Measurements from ENCODE around the gene FAM184B.

The FAM184B gene

DNA sequence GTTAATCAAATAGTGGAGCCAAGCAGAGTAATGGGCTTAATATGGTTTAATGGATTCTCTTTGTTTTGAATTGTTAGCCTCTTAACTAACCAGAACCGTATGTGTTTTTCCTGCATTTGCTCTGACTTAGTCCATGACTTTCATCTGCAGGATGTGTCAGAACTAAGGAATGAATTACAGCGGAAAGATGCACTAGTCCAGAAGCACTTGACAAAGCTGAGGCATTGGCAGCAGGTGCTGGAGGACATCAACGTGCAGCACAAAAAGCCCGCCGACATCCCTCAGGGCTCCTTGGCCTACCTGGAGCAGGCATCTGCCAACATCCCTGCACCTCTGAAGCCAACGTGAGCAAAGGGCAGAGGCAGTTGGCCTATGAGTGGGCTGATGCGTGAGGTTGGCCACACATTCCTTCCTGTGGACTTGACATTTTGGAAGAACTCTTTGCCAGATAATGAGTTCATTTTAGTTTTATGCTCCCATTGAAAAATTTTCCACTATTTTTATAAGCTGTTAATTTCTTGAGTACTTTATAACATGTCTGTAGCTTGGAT lies 157.9 kb downstream of the FAM184B start:
- DNase-seq: no peak

DNA sequence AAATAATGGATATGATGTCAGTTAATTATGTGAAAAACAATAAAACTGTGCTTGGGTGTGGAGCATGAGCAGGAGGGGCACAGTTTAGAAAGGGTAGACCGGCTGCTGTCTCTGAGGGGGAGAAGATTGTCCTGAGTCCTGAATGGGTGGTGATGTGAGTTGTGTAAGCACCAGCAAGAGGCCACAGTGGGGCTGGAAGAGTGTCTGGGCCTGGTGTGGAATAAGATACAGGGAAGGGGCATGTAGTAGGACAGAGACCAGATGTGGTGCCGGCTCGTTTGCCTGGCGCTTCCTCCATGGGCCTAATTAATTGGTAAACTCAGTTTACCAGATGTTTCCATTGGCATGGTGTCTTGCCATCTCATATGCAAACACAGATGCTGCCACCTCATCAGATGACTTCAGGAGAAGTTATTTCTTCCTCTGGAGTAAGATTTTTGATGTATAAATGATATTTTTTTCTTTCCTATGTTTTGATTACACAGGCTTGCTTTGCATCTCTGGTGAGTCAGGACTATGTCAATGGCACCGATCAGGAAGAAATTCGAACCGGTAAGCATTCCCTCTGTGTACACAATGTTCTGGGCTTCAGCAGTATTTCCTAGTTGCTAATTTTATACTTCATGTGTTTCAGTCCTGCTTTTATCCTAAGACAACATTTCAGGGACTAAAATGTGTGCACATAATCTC lies 161.9 kb downstream of the FAM184B start:
- DNase-seq: no peak

DNA sequence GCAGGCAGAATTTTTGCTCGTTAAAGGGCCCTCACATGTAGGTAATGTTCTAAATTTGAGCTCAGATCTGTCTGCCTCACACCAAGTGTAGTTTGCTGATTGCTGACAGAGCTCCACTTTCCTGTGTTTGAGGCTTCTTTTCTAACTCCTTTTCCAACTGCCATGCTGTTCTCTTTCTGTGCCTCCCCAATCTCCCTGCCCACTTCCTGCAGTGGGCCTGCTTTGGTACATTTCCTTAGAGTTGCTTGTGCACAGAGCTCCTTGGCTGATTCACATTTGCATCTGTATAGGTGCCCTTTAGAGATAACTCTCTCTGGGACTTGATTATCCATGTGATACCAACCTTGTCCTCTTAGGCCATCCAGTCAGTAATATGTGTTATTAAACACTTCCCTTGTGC lies 162.5 kb downstream of the FAM184B start:
- no peak for DNase-seq

DNA sequence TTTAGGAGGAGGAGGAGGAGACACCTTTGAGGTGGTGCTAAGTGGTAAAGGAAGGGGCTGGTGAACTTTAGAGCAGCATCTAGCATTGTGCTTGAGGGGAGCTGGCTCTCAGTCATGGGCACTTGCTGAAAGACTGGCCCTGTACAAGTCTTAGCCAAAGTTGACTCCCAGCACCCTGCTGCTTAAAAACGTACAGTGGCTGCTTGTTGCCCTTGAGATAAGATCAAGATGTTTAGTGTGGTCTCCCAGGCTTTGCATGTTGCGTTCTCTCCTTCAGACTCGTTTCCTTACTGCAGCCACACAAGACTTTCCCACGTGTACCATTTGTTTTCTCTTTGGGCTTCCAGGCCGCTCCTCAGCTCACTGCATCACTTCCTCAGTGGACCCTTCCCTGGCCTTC lies 165.1 kb downstream of the FAM184B start:
- DNase-seq: no peak

DNA sequence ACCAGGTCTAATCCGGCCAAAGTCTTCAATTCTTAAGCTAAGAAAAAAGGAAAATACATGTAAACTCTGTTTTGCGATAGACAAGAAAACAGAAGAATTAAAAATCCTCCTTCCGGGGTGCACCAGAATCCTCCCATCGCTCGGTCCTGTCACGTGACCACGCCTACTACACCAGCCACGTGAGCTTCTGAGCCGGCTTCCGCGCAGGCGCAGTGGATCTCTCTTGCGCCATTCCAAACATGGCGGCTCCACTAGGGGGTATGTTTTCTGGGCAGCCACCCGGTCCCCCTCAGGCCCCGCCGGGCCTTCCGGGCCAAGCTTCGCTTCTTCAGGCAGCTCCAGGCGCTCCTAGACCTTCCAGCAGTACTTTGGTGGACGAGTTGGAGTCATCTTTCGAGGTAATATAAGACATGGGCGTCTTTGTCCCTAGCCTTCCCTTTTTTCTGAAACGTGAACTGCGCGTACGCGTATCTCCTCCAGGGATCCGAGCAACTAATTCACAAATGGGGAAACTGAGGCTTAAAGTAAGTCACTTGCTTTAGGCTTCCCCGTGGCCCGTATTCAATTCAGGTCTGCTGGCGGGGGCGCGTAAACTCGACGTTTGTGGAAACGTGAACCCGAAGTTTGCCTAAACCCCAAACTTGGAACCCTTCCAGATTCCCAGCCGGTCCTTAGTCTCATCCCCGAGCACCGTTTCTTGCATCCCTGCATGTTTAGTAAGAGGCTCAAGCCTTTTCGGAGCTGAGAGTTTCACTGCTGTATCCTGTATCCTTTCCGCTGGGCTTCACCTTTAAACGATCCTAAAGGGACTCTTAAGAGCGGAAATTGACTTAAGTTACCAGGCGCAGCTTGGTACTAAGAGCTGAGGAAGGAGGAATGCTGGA lies 166.8 kb downstream of the FAM184B start, which contains the start of gene MED28:
Gene MED28 (plus strand): TSS at position 226 of the 884 bp plus-strand sequence. CDS start 14 bp downstream, at position 240.
- DNase-seq: peak; percentile 97

DNA sequence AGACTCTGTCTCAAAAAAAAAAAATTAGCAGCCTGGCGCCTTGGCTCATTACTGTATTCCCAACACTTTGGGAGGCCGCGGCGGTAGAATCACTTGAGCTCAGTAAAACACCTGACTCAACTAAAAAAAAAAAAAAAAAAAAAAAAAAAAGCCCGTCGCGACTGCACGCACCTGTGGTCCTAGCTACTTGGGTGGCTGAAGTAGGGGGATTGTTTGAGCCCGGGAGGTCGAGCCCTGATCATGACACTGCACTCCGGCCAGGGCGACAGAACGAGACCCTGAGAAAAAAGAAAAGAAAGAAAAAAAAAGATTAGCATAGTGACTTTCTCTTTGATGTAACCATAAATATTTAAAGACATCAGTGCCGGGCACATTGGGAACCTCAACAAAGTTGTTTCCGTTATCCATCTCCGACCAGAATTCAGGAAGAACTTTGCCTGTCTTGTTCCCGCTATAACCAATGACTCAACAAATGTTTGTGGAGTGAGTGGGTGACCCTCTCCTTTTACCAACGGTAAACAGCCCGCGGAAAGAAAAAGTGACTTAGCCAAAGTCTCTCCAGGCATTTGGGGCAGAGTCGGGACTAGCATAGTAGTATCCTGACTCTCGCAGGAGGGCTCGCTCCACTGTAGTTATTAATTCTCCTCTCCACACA lies 167.5 kb downstream of the FAM184B start:
- DNase-seq: peak; percentile 83

DNA sequence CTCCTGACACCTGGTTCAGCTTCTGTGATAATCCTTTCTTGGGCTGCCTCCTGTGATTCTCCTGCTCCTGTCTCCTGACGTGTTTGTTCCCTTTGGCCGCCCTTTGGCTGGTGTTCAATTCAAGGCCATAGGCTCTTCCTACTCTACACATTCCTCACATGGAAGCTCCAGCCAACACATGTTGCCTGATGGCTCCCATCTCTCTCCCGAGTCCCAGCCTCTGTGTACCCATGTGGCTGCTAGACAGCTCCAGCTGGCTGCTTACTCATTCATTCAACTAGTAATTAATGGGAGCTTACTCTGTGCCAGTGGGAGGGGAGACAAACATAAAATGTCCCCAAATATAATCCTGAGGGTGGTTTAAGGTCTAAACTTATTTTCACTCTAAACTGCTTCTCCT lies 176.2 kb downstream of the FAM184B start:
- no peak for DNase-seq

DNA sequence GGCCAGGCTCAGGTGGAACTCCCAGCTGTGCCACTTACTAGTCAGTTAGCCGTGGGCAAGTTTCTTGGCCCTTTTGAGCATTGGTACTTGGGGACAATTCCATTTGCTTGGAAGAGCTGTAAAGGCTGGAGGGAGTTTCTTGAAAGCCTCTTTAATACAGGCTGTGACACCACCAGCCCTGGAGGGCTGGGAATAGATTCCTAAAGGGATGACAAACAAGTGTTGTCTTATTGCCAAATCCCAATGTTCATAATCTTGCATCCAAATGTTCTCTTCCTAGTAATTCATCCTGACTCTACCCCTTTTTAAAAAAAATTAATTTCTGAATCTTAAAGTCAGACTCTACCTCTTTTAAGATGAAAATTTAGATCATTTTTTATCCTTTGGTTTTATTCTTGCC lies 181.6 kb downstream of the FAM184B start:
- no peak for DNase-seq

DNA sequence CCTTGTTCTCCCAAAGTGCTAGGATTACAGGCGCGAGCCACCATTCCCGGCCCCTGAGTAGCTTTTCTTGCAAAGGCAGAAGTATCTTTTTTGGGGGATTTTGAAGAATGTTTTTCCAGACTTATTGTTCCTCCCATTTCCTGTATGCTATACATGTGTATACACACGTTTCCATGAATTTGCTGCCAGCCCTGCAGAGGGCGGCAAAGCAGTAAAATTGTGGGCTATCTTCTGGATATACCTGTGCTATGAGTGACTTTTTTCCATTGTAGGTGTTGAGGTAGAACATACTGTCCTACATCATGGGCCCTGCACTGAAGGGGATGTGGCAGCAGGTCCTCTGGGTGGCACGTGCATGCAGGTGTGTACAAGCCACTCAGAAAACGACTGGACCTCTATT lies 183.9 kb downstream of the FAM184B start:
- no peak for DNase-seq

DNA sequence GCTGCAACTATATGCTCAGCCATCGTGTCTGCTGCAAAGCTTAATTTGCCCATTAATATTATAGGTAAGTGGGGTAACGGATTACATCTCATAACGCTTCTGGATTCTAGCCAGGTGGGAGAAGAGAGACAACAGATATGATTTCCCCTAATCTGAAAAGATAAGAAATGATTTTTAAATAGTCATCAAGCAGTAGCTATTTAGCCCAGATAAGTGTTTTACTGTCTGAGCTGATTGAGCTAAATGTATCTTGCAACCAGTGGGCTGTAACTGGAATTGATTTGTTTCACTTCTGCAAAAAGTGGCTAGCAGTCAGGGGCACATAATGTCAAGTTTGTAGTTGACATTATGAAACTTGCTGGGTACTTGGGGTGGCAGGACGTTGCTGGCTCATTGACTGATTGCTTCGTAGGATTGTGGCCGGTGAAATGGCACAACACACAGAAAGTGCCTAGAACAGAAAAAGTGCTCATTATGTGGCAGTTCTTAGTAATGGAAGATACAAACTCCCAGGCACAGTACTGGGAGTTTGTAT lies 185.9 kb downstream of the FAM184B start:
- DNase-seq: no peak

DNA sequence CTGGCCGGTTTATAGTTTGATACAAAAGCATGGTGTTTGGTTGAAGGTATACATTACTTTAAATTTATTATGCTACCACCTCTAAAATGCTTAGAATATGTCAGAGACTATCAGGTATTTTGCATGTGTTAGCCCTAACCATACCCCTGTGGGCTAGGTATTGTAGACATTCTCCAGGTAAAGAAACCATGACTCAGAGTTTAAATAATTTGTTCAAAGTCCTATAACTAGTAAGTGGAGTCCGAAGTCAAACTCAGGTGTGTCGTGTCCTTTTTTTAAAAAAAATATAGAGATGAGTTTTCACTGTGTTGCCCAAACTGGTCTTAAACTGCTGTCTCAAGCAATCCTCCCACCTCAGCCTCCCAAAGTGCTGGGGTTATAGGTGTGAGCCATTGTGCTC lies 192.1 kb downstream of the FAM184B start:
- DNase-seq: no peak

DNA sequence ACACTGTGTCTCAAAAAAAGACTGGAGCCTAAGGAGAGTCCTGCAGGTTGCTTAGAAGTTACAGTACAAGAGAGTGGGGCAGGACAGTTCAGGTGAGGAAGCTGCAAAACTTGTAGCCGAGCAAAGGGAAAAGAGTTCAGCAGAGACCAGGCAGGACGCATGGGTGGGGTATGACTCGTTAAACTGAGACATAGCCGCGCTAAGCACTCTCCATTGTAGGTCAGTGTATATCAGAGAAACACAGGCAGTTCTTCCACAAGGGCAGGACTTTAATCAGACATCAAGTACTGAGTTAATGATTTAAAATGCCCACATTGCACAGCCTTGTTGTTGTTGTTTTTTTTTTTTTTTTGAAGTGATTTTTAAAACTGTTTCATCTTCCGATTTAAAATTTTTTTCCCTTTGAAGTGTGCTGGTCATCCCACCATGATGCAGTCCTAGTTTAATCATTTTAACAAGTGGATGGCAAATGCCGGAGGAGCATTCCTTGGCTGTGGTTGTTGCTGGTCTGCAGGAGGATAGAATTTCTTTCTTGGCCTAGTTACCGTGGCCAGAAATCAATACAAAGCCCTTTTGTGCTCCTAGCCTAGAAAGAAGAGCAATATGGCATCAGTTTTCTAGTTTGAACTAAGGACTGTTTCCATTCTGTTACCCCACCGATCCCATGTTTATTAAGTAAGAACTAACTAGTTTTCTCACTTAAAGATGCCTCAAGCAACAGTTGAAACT lies 194.2 kb downstream of the FAM184B start:
- no peak for DNase-seq

DNA sequence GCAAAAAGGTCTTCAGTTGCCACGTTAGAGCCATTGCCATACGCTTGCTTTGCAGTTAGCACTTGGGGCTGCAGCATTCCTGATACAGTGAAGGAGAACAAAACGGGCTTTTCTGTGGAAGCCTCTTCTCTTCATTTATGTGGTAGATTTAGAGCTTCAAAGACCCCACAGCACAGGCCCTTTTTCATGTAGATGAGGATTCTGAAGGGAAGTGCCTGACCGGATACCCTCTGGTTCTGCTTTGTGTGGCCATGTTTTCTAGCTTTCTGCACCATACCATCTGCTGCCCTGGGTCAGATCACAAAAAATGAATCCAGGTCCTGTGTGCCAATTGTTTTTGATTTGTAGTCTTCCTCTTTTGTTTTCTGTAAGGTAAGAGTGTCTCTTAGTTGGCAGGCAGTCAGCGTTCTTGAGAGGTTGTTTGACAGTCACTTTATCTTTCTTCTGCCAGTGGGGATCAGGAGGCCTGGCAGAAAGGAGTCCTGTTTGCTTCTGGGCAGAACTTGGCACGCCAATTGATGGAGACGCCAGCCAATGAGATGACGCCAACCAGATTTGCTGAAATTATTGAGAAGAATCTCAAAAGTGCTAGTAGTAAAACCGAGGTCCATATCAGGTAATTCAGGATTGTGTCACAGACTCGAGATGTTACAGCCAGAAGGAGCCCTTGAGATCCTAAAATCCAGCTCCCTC lies 196.8 kb downstream of the FAM184B start:
- DNase-seq: no peak

DNA sequence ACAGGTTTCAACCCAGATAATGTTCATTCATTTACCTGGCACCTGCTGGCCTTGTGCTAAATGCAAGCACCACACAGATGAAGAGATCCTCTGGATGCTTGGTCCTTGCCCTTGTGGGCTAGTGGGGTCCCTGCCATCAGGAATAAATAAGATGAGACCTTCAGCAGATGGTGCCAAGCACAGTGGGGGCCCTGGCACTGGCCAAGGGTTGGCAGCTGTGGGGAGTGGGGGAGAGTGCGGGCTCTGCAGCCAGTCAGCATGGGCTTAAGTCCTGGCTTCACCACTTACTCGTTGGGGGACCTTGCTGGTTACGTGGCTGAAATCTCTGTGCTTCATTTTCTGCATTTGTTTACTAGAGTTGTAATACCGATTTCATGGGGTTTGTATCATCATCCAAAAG lies 197.5 kb downstream of the FAM184B start:
- no peak for DNase-seq

DNA sequence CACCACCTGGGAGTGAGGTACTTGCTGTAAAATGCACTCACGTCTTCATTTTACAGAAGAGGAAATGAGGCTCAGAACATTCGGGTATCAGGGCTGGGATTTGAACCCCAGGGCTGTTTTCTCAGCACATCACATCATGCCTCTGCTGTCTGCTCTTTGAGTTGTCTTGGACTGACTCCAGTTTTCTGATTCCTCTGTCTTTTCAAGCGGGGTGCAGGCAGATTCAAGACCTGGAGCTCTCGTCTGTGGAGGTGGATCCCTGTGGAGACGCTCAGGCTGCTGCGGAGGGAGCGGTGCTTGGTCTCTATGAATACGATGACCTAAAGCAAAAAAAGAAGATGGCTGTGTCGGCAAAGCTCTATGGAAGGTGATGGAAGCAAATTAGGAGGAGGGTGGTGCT lies 198.1 kb downstream of the FAM184B start:
- DNase-seq: no peak

DNA sequence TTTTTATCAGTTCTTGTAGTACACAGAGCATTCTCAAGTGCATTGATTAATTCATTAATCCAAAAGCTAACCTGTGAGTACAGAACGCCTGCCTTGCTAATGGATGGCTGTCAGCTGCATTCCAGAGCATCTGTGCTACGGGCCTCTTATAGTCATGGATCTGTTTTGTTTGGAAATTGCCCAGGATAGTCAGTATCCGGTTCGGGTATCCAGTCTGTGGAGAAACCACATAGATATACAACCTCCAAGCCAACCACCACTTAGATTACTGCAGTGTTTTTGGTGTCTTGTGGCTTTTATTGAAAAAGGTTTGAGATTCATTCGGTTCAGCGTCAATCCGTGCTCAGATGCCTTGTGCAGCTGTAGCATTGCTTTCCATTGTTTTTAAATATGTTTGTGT lies 200.5 kb downstream of the FAM184B start:
- no peak for DNase-seq

All from T1000 (cell line).